ENCODE measurements around the gene BAIAP2L1.
A peak's percentile ranks its signal among the peaks of the same experiment; 100 is the strongest.

The BAIAP2L1 gene

DNA sequence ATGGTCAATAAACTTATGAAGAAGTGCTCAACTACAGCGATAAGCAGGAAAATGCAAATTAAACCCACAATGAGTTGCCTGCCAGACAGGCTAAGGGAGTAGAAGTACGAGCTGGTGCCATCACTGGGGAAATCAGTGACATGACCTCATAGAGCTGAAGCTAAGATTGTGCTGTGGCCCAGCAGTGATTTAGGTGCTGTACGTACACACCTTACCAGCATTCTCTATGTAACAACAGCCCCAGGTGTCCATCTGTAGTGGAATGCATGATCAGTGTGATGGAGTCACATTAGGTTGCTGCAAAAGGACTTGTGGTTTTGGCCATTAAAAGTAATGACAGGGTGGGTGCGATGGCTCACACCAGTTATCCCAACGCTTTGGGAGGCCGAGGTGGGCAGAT, 143.2 kb downstream of the BAIAP2L1 start:
- DNase-seq = no peak

DNA sequence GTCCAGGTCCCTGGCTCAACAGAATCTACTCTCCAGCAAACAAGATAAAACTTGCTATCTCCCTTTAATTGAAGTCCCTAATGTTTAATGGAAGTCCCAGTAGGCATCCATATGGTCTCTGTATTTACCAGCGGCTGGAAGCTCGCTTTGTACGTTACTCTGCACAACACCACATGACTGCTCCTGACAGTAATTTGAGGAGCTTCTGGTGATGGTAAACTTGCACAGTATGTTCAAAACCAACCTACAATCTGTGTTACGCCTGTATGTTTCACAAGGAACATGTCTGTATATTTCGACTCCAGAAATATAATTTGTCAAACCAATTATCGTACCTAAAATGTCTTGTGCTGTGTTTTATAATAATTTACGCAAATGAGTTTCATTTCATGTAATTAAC, 144.5 kb downstream of the BAIAP2L1 start:
- no peak for DNase-seq

DNA sequence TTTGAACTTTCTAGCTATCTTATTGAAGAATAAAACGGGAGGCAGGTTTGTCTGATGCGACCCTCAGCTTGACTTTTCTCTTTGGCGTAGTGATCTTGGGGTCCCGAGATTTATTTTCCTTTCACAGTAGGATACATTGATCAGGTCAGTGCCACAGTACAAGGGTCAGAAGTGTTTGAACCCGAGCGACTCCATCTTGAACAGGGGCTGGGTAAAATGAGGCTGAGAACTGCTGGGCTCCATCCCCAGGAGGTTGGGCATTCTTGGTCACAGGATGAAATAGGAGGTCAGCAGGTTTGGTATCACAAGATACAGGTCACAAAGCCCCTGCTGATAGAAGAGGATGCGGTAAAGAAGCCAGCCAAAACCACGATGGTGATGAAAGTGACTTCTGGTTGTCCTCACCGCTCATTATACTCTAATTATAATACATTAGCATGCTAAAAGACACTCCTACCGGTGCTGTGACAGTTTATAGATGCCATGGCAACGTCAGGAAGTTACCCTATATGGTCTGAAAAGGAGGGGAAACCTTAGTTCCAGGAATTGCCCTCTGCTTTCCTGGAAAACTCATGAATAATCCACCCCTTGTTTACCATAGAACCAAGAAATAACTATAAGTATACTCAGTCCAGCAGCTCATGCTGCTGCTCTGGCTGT, 145.8 kb downstream of the BAIAP2L1 start:
- no peak for DNase-seq

DNA sequence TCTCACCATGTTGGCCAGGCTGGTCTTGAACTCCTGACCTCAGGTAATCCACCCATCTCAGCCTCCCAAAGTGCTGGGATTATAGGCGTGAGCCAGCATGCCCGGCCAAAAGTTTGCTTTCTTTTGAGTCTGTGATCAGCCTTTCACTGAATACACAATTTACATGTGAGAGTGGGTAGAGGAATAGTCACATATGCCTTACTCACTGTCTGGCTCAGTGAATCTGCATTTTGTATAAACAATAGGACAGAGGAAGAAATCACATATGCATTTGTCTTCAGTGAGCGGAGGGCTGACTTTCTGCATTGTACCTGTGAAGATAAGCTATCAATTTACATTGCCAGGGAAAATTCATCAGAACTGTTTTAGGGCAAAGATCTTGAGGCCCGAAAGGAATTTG, 146.4 kb downstream of the BAIAP2L1 start:
- DNase-seq = no peak

DNA sequence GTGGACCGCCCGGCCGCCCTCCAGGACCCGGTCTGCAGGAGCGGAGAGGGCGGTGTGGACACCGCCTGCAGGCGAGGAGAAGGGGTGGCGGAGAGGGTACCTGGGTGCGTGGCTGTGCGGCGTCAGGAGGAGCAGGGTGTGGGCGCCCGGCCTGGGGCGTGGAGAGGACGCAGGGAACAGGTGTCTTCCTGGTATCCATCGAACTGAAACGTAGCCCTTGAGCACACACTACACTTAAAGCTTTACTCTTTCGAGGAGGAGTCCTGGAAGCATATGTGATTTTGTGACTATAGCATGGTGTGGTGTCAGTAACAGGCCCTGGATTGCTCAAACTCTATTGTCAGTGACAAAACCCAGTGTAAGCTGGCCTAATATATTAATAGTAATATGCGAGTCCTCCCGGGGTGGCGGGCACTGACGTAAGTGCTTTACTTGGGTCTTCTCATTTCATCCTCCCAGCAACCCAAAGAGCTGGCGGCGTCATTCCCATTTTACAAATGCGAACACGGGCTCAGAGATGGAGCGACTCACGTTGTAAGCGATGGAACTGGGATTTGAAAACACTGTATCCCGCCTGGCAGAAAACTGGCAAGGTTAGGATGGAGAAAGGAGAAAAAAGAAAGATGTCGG, 148.3 kb downstream of the BAIAP2L1 start:
- DNase-seq = no peak

DNA sequence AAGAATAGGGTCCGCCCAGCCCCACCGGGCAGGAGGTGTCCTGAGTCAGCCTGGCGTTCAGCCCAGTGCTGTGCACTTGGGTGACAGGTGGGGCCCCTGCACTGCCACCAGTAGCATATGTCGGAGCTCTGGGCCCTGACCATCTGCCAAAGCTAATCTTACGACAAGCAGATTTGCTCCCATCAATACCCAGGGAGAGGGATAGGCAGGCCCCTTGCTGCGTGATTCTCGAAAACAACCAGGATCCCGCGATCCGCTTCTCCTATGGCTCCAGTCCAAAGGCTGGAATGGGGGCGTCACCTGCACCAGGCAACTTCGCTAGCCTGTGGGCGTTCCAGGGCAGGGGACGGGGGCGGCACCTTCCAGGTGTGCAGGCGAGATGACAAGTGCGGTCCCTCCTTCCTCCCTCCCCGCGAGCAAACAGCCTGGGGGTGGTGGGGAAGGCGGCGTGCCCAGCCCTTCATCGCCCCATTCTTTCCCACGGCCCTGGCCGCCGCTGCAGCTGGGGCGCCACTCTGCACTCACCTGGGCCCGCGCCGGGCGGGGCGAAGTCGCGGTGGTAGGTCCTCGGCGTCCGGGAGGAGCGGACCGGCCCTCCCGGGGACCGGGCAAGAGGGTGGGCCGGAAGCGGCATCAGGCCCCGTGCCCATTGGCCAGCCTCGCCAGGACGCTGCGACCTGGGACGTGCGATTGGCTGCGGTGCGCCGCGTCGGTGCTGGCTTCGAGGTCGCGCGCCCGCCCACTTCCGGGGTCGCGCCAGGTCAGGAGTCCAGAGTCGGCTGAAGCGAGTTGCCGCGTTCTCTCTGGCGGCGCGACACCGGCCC, 149.1 kb downstream of the BAIAP2L1 start, which contains the start of gene TECPR1:
Gene TECPR1 (minus strand): TSS at position 632 of the 824 bp plus-strand sequence. CDS start 6,086 bp downstream, outside the sequence.
- DNase-seq = peak; percentile 88

DNA sequence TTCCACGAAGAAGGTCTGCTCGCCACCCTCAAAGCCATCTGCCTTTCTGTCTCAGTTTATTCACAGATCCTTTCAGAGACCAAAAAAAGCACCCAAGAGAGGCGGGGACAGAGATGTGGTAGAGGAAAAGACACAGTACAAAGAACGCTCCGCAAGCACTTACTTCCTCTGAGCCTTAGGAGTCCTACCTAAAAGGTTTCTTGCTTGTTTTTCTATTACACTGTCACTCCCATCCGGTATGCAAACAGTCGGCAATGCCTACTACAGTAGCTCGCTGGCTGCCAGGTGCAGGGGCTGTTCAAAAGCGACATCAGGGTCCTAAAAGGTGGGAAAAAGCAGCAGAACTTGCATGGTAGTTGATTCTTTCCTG, 149.7 kb downstream of the BAIAP2L1 start:
- no peak for DNase-seq

DNA sequence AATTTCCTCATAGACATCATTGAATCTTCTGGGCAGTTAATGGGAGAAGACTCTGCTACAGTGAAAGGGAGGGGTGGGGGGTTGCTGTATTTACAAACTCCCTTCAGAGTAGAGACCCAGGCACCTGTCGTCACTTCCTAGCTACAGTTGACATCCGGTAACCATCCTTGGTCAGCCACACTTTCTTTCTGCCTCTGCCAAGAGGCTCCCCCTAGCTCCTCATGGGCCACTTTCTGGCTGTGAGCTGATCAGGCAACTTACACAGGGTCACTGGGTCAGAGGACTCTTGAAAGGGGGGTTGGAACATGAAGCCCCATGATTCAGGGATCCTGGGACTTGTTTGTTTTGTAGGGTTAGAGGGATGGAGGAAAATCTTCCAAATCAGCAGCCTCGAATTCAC, 150.1 kb downstream of the BAIAP2L1 start:
- DNase-seq = peak; percentile 28

DNA sequence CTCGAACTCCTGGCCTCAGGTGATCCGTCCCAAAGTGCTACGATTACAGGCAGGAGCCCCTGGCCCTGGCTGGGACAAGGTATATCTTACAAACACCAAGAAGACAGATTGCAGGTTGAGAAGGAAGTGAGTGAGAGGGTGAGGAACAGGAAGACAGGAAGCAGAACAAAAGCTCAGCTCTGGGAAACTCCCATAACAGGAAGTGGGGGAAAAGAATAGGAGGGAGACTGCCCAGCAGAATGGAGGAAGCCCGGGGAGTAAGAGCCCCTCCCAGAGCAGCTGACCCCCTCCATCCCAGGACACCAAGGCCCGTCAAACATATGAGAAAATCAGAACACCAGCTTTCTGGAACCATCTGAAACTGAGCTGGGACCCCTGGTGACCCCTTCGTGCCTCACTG, 151.8 kb downstream of the BAIAP2L1 start:
- DNase-seq = no peak

DNA sequence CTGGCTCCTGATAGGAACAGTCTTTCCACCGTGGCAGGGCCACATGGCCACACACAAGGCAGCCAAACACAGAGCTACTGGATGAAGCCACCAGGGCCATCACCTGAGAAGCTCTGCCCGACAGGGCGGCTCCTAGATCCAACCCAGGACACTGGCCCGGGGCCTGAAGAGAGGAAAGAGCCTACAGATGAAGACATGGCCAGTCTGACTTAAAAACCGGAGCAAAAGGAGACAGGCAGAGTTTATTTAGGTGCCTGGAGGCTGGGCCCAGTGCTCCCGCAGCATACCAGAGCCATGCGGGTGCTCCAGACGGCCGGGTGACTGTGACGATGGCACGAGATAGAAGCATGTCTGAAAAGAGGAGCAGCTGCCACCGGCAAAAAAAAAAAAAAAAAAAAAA, 152.7 kb downstream of the BAIAP2L1 start:
- no peak for DNase-seq

DNA sequence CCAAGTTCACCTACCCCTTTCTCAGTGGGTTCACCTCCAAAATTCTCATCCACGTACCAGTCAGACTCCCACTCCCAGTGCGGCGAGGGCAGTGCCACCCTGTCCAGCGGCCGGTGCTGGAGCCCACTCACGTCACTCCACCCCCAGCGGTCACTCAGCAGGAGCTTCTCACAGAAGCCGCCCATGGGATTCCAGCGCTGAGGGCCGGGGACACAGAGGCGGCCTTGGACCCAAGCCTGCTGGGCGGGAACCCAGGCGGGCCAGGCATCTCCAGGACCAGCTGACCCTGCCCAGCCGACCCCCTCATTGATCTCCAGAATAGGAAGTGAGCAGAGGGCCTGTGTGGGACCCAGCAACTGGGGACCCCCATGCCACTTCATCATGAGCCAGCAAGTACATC, 156.0 kb downstream of the BAIAP2L1 start:
- no peak for DNase-seq

DNA sequence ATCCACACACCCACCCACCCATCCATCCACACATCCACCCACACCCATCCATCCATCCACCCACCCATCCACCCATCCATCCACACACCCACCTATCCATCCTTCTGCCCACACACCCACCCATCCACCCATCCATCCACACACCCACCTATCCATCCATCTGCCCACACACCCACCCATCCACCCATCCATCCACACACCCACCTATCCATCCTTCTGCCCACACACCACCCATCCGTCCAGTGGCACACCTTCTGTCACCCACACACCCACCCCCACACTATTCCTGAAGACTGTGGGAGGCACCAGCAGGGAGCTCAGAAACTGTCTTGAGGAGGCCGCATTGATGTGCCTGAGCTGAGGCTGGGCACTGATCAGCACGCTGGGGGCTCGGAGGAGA, 158.0 kb downstream of the BAIAP2L1 start:
- no peak for DNase-seq

DNA sequence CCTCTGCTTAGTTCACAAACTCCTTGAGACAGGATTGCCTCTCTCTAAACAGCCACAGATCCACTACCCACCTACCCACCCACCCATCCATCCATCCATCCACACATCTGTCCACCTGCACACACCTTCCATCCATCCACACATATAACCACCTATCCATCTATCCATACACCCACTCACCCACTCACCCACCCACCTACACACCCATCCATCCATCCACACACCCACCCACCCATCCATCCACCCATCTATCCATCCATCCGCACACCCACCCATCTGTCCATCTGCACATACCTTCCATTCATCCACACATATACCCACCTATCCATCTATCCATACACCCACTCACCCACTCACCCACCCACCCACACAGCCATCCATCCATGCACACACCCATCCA, 158.5 kb downstream of the BAIAP2L1 start:
- no peak for DNase-seq

DNA sequence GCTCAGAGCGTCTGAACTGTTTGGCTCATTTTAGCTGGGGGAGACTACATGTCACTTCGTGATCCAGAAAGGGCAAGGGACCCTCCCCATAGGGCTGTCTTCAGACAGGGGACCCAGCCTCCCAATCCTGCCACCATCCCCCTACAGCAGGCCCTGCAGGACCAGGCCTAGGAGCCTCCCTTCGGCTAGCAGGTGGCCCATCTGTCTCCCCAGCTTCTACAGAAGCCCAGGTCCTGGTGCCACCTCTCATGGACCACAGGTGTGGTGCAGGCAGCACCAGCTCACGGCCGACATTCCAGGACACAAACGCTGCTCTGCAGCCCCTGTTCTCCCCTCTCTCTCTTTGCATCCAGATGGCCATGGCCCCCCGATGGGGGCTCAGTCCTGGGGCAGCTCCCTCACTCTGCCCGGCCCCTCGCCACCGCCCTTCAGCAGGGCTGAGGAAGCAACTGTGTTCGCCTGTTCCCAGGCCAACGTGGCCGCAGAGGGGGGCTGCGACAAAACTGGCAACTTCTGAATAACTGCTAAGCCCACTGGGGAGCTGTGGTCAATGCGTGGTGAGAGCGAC, 159.1 kb downstream of the BAIAP2L1 start:
- DNase-seq = no peak
